Endothelial cell of umbilical vein (primary cell): ENCODE measurements around the gene VMP1. TPM values are rescaled to one million over a fixed set of nuclear protein-coding genes. Genes with fewer than 3 reads are reported as not detected.

Source experiments
- BruUV-seq: library from RNA; stranded (reverse); fragments of 400-500 nt; replicated peaks from 2 replicates; lab custom pipeline; 2021; lab: Mats Ljungman, UMichigan
- CTCF ChIA-PET: fragments of 300-600, 350-600 bp; sonication (Branson Sonifier 250); formaldehyde crosslinking; loops from one replicate; lab custom pipeline; 2021; ENCODE audit warnings: antibody characterized with exemption, inconsistent platforms; lab: Charles Lee
- POLR2A ChIA-PET: fragments of 300-600, 350-600 bp; sonication (Branson Sonifier 250); formaldehyde crosslinking; loops from one replicate; lab custom pipeline; 2021; ENCODE audit warnings: antibody characterized with exemption, inconsistent platforms; lab: Charles Lee
- DNase-seq: peaks from one replicate; pipeline ENCODE4 v3.0.0-alpha.2; 2011; ENCODE audit warnings: low read depth, low spot score
- FAIRE-seq: peaks from 2 replicates; lab custom pipeline; 2011; peaks lifted over from hg19 to GRCh38; lab: Jason Lieb, UNC
- H2AFZ ChIP-seq: 2 replicates; pipeline ENCODE4 v1.6.0; 2012; ENCODE audit warnings: low read depth, low read length, control low read depth, inconsistent platforms
- H3K27ac ChIP-seq: 2 replicates; pipeline ENCODE4 v1.5.1; 2011; ENCODE audit warnings: low read depth, mild to moderate bottlenecking, control low read depth, low read length, moderate library complexity; ENCODE audit not compliant: insufficient read depth
- H3K27me3 ChIP-seq, 2 experiments: 2 replicates each; pipeline versions ENCODE4 v1.6.0 to v1.6.1; 2011; ENCODE audit warnings: low read length in 2 of 2, mixed read lengths in 1 of 2; ENCODE audit not compliant: control insufficient read depth in 2 of 2, insufficient read depth in 2 of 2
- H3K36me3 ChIP-seq, 2 experiments: 2 replicates in 1 of 2; 3 replicates in 1 of 2; pipeline ENCODE4 v1.5.1; 2011; ENCODE audit warnings: low read length in 2 of 2, mild to moderate bottlenecking in 1 of 2, moderate library complexity in 1 of 2; ENCODE audit not compliant: control insufficient read depth in 2 of 2, insufficient read depth in 2 of 2; ENCODE audit errors: extremely low read depth in 1 of 2
- H3K4me1 ChIP-seq: 3 replicates; pipeline ENCODE4 v1.5.1; 2011; ENCODE audit warnings: mild to moderate bottlenecking, low read length; ENCODE audit not compliant: control insufficient read depth, insufficient read depth; ENCODE audit errors: extremely low read depth
- H3K4me2 ChIP-seq: 2 replicates; pipeline ENCODE4 v1.6.1; 2011; ENCODE audit warnings: low read length, control low read depth, mixed read lengths; ENCODE audit not compliant: insufficient read depth
- H3K4me3 ChIP-seq, 3 experiments: fragments of 200-600 bp in 1 of 3; sonication (generic), shearing (Covaris generic) in 1 of 3; replicated peaks in 1 of 3; 2 replicates each; pipeline ENCODE4 v1.5.1; 2011 to 2016; ENCODE audit warnings: control low read depth in 3 of 3, low read length in 3 of 3, mild to moderate bottlenecking in 2 of 3, inconsistent platforms in 1 of 3, low read depth in 1 of 3, moderate library complexity in 1 of 3; ENCODE audit not compliant: insufficient read depth in 1 of 3
- H3K79me2 ChIP-seq: 2 replicates; pipeline ENCODE4 v1.6.0; 2012; ENCODE audit warnings: low read length, inconsistent platforms; ENCODE audit not compliant: control insufficient read depth, insufficient read depth
- H3K9ac ChIP-seq: replicated peaks from 2 replicates; pipeline ENCODE3; 2011; ENCODE audit warnings: low read length, control low read depth; ENCODE audit not compliant: insufficient read depth; ENCODE audit errors: extremely low read depth
- H3K9me1 ChIP-seq: replicated peaks from 3 replicates; pipeline ENCODE4 v1.6.0; 2011; ENCODE audit warnings: mild to moderate bottlenecking, low read length; ENCODE audit not compliant: control insufficient read depth, insufficient read depth; ENCODE audit errors: extremely low read depth
- H3K9me3 ChIP-seq: replicated peaks from 2 replicates; pipeline ENCODE4 v1.5.1; 2012; ENCODE audit warnings: low read length, inconsistent platforms; ENCODE audit not compliant: control insufficient read depth, insufficient read depth
- H4K20me1 ChIP-seq: replicated peaks from 2 replicates; pipeline ENCODE3; 2011; ENCODE audit warnings: mild to moderate bottlenecking, low read length; ENCODE audit not compliant: control insufficient read depth, insufficient read depth; ENCODE audit errors: extremely low read depth
- CTCF ChIP-seq, 2 donors: IDR thresholded peaks; 1 replicate in 1 of 2; 2 replicates in 1 of 2; pipeline ENCODE4 v1.5.1; 2011; ENCODE audit warnings: low read length in 2 of 2, mild to moderate bottlenecking in 2 of 2, moderate library complexity in 2 of 2, control low read depth in 1 of 2, inconsistent platforms in 1 of 2, low read depth in 1 of 2; ENCODE audit not compliant: insufficient read depth in 1 of 2; ENCODE audit errors: extremely low read depth in 1 of 2
- EZH2 ChIP-seq: IDR thresholded peaks from 2 replicates; pipeline ENCODE4 v1.6.1; 2012; ENCODE audit warnings: borderline replicate concordance, low read depth, mild to moderate bottlenecking, moderate library complexity, low read length, inconsistent platforms; ENCODE audit not compliant: severe bottlenecking
- FOS ChIP-seq: IDR thresholded peaks from 2 replicates; pipeline ENCODE4 v1.6.1; 2011; ENCODE audit warnings: mild to moderate bottlenecking, low read length, moderate library complexity, borderline replicate concordance; ENCODE audit not compliant: insufficient read depth
- GATA2 ChIP-seq: IDR thresholded peaks from 2 replicates; pipeline ENCODE4 v1.7.0; 2011; ENCODE audit warnings: low read depth, mild to moderate bottlenecking, moderate library complexity, mixed read lengths, low read length; ENCODE audit not compliant: insufficient read length, insufficient read depth
- JUN ChIP-seq: IDR thresholded peaks from 2 replicates; pipeline ENCODE4 v1.6.1; 2011; ENCODE audit warnings: borderline replicate concordance, low read depth; ENCODE audit not compliant: insufficient read length, insufficient read depth
- MAX ChIP-seq: IDR thresholded peaks from 2 replicates; pipeline ENCODE4 v1.6.1; 2011; ENCODE audit not compliant: insufficient read depth, insufficient read length
- MYC ChIP-seq: IDR thresholded peaks from one replicate; pipeline ENCODE4 v1.6.1; 2011; ENCODE audit warnings: mild to moderate bottlenecking, low read depth, low read length
- POLR2A ChIP-seq: IDR thresholded peaks from 2 replicates; pipeline ENCODE4 v1.6.1; 2012; ENCODE audit warnings: low read depth, mild to moderate bottlenecking, control low read depth, low read length
- POLR2AphosphoS5 ChIP-seq: IDR thresholded peaks from 2 replicates; pipeline ENCODE4 v1.6.1; 2012; ENCODE audit warnings: low read depth, mild to moderate bottlenecking, control low read depth, low read length, moderate library complexity; ENCODE audit not compliant: insufficient read depth
- dilution Hi-C: fragments of 300-500 bp; cut with MboI; formaldehyde crosslinking; loops from one replicate; pipeline ENCODE4 v1.15.0; 2019; ENCODE audit warnings: low sequenced_read_pairs; ENCODE audit not compliant: extremely low pct_ligation_motif_present
- intact Hi-C: fragments of 100-400 bp; cut with micrococcal nuclease; formaldehyde crosslinking; loops from one replicate; pipeline ENCODE4 v1.10.0; 2022
- polyA plus RNA-seq, 4 experiments: library from polyadenylated mRNA; depleted of rRNA in 3 of 4; stranded (reverse) in 3 of 4; unstranded in 1 of 4; fragments of >200 nt; gene quantifications; 2 replicates each; pipeline versions ENCODE4 v1.2.1 to v1.2.3, GENCODE V29; 2011 to 2012; ENCODE audit warnings: missing spikeins in 1 of 4
- total RNA-seq: library from RNA; stranded (reverse); gene quantifications from 2 replicates; pipeline ENCODE4 v1.2.3, GENCODE V29; 2021

VMP1 gene
- total and polyA plus RNA-seq, 2 donors (not counting 3 experiments of a cell fraction or from before 2014, with no cell fraction given), result 138 to 270 TPM

DNA sequence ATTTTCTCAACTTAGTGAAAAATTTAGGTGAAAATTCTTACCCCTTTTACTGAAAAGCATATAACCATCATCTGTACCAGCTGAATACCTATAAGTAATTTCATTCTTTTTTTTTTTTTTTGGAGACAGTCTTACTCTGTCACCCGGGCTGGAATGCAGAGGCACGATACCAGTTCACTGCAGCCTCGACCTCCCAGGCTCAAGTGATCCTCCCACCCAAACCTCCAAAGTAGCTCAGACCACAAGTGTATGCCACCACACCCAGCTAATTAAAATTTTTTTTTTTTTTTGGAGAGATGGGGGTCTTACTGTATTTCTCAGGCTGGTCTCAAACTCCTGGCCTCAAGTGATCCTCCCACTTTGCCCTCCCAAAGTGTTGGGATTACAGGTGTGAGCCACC, 151.5 kb downstream of the VMP1 start:
- Histone ChIP-seq H2AFZ (no peak overlapping the region), H3K27ac (no peak overlapping the region), H3K79me2 (no peaks in the 10 kb centered on the region), H3K36me3 (no peaks in the 10 kb centered on the region), H3K4me3 (no peak overlapping the region), H3K27me3 (no peaks in the 10 kb centered on the region), H3K4me2 (no peak overlapping the region), H3K9ac (no peak overlapping the region), H3K9me3 (no peaks in the 10 kb centered on the region), H3K9me1 (no peaks in the 10 kb centered on the region), H4K20me1 (no peaks in the 10 kb centered on the region), H3K4me1 (peaks cover 14% of the 10 kb centered on the region)
- ChIA-PET CTCF (interaction anchor here (0.6 to 2.0 kb wide), 45 partner anchors 10 to 548 kb away, joined by 3 to 55 read pairs (median 6); partner anchors contain the start of genes CLTC, PTRH2 and VMP1), POLR2A (interaction anchor here (0.5 to 1.4 kb wide), 5 partner anchors 8 to 109 kb away, joined by 3 to 7 read pairs (median 4); no protein-coding TSS in a partner anchor)
- no peak for FAIRE-seq
- intact Hi-C loops (loop anchor here (1.0 kb wide), 2 partner anchors 106 to 112 kb away; no protein-coding TSS in a partner anchor), dilution Hi-C loops (no loop called here)
- no TSS peak for BruUV-seq
- DNase-seq, result no peak
- TF ChIP-seq CTCF (IDR thresholded peaks at IDR 0.05; ENCODE audit: extremely low read depth in 1 of 2, insufficient read depth in 1 of 2, low read depth in 1 of 2, low read length in 2 of 2) (no peak), MYC (no peak), POLR2AphosphoS5 (no peak), MAX (no peak), EZH2 (no peak), FOS (no peak), POLR2A (no peak), JUN (no peak), GATA2 (no peak)
